Gastroesophageal sphincter (tissue), 4 donors: ENCODE data around the gene MCHR2. TPM values are rescaled to one million over a fixed set of nuclear protein-coding genes. Genes with fewer than 3 reads are reported as not detected.

Experiments used
- ATAC-seq: fragments of 150-250 bp; one replicate; pipeline ENCODE4 v1.9.1; 2016; ENCODE audit warnings: mild to moderate bottlenecking, moderate library complexity
- H3K27ac ChIP-seq, 4 donors: fragments of 200-600 bp; sonication (generic) in 3 of 4; 1 replicate in 3 of 4; 2 replicates in 1 of 4; pipeline ENCODE4 v1.5.1; 2016 to 2019
- H3K27me3 ChIP-seq: fragments of 200-600 bp; sonication (generic); one replicate; pipeline ENCODE4 v1.5.1; 2019
- H3K36me3 ChIP-seq, 2 donors: fragments of 200-600 bp; sonication (generic); one replicate each; pipeline ENCODE4 v1.5.1; 2019; ENCODE audit warnings: control low read depth in 1 of 2
- H3K4me1 ChIP-seq, 3 donors: fragments of 200-600 bp; sonication (generic); 1 replicate in 2 of 3; 2 replicates in 1 of 3; pipeline ENCODE4 v1.5.1; 2016 to 2019; ENCODE audit warnings: control low read depth in 2 of 3
- H3K4me3 ChIP-seq, 2 donors: fragments of 200-600 bp; sonication (generic); one replicate each; pipeline ENCODE4 v1.5.1; 2019; ENCODE audit warnings: mild to moderate bottlenecking in 1 of 2, moderate library complexity in 1 of 2
- H3K9me3 ChIP-seq, 3 donors: fragments of 200-600 bp; sonication (generic); one replicate each; pipeline ENCODE4 v1.5.1; 2017 to 2019; ENCODE audit warnings: control low read depth in 2 of 3
- CTCF ChIP-seq, 4 experiments: fragments of 200-600 bp in 2 of 4; fragments of 450-650 bp in 2 of 4; sonication (generic) in 1 of 4; IDR thresholded peaks; one replicate each; pipeline ENCODE4 v1.5.1; 2017 to 2019; ENCODE audit warnings: antibody characterized with exemption in 4 of 4, mild to moderate bottlenecking in 2 of 4, moderate library complexity in 2 of 4
- EP300 ChIP-seq: sonication (generic); formaldehyde crosslinking; IDR thresholded peaks from one replicate; pipeline ENCODE4 v1.6.1; 2017; ENCODE audit warnings: antibody characterized with exemption, mild to moderate bottlenecking
- POLR2A ChIP-seq, 2 donors: fragments of 450-650 bp; IDR thresholded peaks; one replicate each; pipeline ENCODE4 v1.6.1; 2017; ENCODE audit warnings: antibody characterized with exemption in 2 of 2, mild to moderate bottlenecking in 2 of 2, moderate library complexity in 1 of 2
- POLR2AphosphoS5 ChIP-seq: sonication (generic); formaldehyde crosslinking; IDR thresholded peaks from one replicate; pipeline ENCODE4 v1.6.1; 2017; ENCODE audit warnings: antibody characterized with exemption
- WGBS, 2 donors: methylation state at CpG; one replicate each; pipeline ENCODE4 v1.1.5; 2018; ENCODE audit warnings: low coverage in 1 of 2; 5-methylcytosine and 5-hydroxymethylcytosine counted together
- total RNA-seq, 4 donors: library from RNA; depleted of rRNA; stranded (reverse); fragments of >200 nt; gene quantifications; one replicate each; pipeline ENCODE4 v1.1.0, GENCODE V29; 2016

The MCHR2 gene
- total RNA-seq, 4 donors from 2014 or later = not detected

GRCh38 chr6:99951016-99951805 lies 42.8 kb downstream of the MCHR2 start:
- ATAC-seq = no peak
- TF ChIP-seq POLR2AphosphoS5 (no peak), CTCF (IDR thresholded peaks at IDR 0.05) (no peak), POLR2A (IDR thresholded peaks at IDR 0.05) (no peak), EP300 (no peak)
- Histone ChIP-seq H3K4me3 (no peak overlapping the region), H3K4me1 (no peaks in the 10 kb centered on the region), H3K36me3 (no peaks in the 10 kb centered on the region), H3K27ac (no peak overlapping the region), H3K9me3 (no peaks in the 10 kb centered on the region), H3K27me3 (no peaks in the 10 kb centered on the region)
- 65% methylated on average over 3 of the region's 5 CpGs for WGBS, 2 donors

DNA sequence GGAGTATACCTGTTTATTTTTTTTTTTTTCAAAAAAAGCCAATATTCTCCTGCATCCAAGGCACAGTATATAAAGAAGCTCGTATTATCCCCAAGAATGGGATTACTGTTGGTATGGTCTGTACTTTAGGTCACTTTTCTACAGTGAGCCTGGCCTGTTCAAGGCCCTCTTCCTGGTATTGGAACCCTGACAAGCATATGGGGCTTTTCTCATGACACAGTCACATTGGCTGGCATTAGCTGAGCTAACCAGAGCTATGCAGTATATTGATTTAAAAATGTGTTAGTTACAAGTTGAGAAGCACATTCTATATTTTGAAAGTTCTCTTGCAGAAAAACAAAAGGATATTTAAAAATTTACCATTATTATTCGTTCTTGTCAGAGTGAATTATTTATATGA lies 48.0 kb downstream of the MCHR2 start:
- Histone ChIP-seq H3K36me3 (no peaks in the 10 kb centered on the region), H3K9me3 (no peaks in the 10 kb centered on the region), H3K4me1 (no peaks in the 10 kb centered on the region), H3K4me3 (no peak overlapping the region), H3K27me3 (peaks cover 3% of the 10 kb centered on the region), H3K27ac (no peak overlapping the region)
- 49 to 56% methylated on average over 2 of the region's 2 CpGs for WGBS, 2 donors
- TF ChIP-seq POLR2A (IDR thresholded peaks at IDR 0.05) = no peak
- TF ChIP-seq POLR2AphosphoS5 = no peak
- no peak for TF ChIP-seq CTCF (IDR thresholded peaks at IDR 0.05)
- TF ChIP-seq EP300 = no peak
- no peak for ATAC-seq

DNA sequence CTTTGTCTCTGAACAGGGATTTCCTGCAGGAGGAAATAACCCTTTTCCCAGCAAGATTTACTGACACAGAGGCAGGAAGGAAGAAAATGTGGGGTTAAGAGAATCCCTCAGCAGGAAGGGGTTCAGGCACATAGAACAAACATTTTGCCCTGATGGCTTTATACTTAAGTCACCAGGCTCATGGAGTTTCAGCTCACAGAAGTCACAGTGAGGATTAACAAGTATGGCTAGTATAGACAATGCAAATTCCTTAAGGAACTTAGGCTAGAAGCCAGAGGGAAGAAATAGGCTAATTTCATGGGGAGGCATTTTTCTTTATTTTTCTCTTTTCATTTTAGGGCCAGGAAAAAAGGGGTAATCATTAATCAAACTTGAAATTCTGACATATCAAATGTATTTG lies 50.2 kb downstream of the MCHR2 start:
- TF ChIP-seq POLR2AphosphoS5 (no peak), POLR2A (IDR thresholded peaks at IDR 0.05) (no peak), CTCF (IDR thresholded peaks at IDR 0.05) (no peak), EP300 (no peak)
- H3K4me1 ChIP-seq = no peaks in the 10 kb centered on the region
- H3K36me3 ChIP-seq = no peaks in the 10 kb centered on the region
- ATAC-seq = no peak
- H3K27me3 ChIP-seq = peaks cover 3% of the 10 kb centered on the region
- H3K4me3 ChIP-seq = no peak overlapping the region
- H3K9me3 ChIP-seq = no peaks in the 10 kb centered on the region
- H3K27ac ChIP-seq = no peak overlapping the region

DNA sequence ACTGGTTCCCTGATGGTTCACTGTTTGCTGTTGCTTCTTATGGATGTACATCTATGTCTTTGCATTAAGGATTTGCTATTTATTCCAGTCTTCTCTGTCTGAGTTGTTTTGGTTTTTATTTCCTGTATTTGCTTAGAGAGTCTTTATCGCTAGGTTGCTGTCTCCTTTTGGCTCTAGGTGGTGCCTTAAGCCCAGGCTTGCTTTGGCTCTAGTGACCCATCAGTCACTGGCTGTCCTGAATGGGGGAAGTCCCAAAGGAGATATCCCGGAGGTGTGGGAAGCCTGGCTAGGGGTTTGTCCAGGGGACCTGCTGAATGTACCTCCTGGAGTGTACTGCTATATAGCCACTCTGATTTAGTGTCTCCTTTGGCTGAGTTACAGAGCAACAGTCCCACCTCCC lies 53.4 kb downstream of the MCHR2 start:
- H3K27me3 ChIP-seq = peaks cover 3% of the 10 kb centered on the region
- no peak overlapping the region for H3K27ac ChIP-seq
- WGBS, 2 donors = 85% methylated on average over 2 of the region's 2 CpGs; no CpG with 5 or more reads in 1 of the 2 donors
- TF ChIP-seq POLR2AphosphoS5 (no peak), POLR2A (IDR thresholded peaks at IDR 0.05) (no peak), EP300 (no peak), CTCF (IDR thresholded peaks at IDR 0.05) (no peak)
- H3K9me3 ChIP-seq = no peaks in the 10 kb centered on the region
- no peak for ATAC-seq
- H3K4me3 ChIP-seq = no peak overlapping the region
- no peaks in the 10 kb centered on the region for H3K4me1 ChIP-seq
- H3K36me3 ChIP-seq = no peaks in the 10 kb centered on the region

DNA sequence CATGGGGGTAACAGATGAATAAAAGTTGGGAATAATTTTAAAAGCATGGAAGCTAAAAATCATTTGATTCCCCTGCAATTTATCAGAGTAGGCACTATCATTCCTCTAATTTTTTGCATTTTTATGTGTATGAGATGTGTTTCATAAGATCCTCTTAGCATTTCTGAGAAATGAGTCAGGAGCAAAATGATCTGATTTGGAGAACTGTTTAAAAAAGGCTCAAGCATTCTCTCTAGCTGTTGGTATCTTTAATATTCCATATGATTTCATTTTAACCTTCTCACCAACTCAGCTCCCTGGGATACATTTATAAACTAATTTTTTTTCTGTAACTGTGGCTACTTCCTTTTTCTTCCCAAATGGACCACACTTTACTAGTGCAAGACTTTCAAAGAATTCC lies 60.9 kb downstream of the MCHR2 start:
- no peak overlapping the region for H3K27ac ChIP-seq
- no peak for TF ChIP-seq POLR2AphosphoS5
- TF ChIP-seq POLR2A (IDR thresholded peaks at IDR 0.05) = no peak
- TF ChIP-seq EP300 = no peak
- no peak for TF ChIP-seq CTCF (IDR thresholded peaks at IDR 0.05)
- H3K4me1 ChIP-seq = no peaks in the 10 kb centered on the region
- ATAC-seq = no peak
- H3K27me3 ChIP-seq = no peaks in the 10 kb centered on the region
- no peak overlapping the region for H3K4me3 ChIP-seq
- H3K36me3 ChIP-seq = no peaks in the 10 kb centered on the region
- H3K9me3 ChIP-seq = no peaks in the 10 kb centered on the region
